RWPE1 (cell line): ENCODE results near the gene PRSS12.

Experiments
- CTCF ChIA-PET: fragments of 350-600 bp; sonication (Branson Sonifier 250); formaldehyde crosslinking; extraction: SDS; loops from one replicate; lab custom pipeline; 2021; lab: Yijun Ruan, JAX
- POLR2A ChIA-PET: fragments of 400-600 bp; formaldehyde crosslinking; extraction: SDS; loops from one replicate; lab custom pipeline; 2020; ENCODE audit warnings: antibody characterized with exemption; ENCODE audit not compliant: low non-redundant PET; lab: Yijun Ruan, JAX
- DNase-seq: peaks from one replicate; pipeline ENCODE4 v3.0.0; 2012; ENCODE audit warnings: low spot score
- H3K27ac ChIP-seq: fragments of 450-650 bp; 2 replicates; pipeline ENCODE4 v1.5.1; 2017
- TF ChIP-seq, protein P1 (sequence below): fragments of 450-650 bp; conservative IDR thresholded peaks from 2 replicates; pipeline ENCODE4 v1.5.1; 2017; ENCODE audit warnings: low read depth, mild to moderate bottlenecking

Gene PRSS12

DNA sequence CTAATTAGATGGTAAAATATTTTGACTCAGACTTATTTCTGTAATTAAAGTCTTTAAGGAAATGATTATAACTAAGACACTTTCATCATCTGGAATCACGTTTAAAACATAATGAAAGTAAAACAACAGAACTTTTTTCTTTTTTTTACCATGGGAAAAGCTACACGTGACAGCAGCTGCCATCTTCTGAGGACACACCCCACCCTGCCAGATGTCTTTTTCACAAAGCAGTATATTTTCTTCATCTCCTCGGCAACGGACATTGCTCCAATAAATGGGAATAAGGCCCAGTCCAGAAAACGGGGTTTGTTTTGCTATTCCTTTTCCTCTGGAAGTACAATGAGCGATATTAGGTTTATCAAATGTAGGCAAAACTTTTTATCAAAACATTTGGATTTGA is 17.5 kb downstream of the PRSS12 start:
- POLR2A ChIA-PET, result no interaction called here
- CTCF ChIA-PET, result no interaction called here
- TF ChIP-seq, protein P1, sequence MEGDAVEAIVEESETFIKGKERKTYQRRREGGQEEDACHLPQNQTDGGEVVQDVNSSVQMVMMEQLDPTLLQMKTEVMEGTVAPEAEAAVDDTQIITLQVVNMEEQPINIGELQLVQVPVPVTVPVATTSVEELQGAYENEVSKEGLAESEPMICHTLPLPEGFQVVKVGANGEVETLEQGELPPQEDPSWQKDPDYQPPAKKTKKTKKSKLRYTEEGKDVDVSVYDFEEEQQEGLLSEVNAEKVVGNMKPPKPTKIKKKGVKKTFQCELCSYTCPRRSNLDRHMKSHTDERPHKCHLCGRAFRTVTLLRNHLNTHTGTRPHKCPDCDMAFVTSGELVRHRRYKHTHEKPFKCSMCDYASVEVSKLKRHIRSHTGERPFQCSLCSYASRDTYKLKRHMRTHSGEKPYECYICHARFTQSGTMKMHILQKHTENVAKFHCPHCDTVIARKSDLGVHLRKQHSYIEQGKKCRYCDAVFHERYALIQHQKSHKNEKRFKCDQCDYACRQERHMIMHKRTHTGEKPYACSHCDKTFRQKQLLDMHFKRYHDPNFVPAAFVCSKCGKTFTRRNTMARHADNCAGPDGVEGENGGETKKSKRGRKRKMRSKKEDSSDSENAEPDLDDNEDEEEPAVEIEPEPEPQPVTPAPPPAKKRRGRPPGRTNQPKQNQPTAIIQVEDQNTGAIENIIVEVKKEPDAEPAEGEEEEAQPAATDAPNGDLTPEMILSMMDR, result no peak
- no peak overlapping the region for H3K27ac ChIP-seq
- no peak for DNase-seq

- DNase-seq, result no peak
- CTCF ChIA-PET, result interaction anchor here (0.6 kb wide), 2 partner anchors 9 to 31 kb away, joined by 3 read pairs; no protein-coding TSS in a partner anchor
- no peak overlapping the region for H3K27ac ChIP-seq
- TF ChIP-seq, protein P1, result no peak
- POLR2A ChIA-PET, result no interaction called here
Measured at GRCh38 chr4:118331352-118331751, 21.5 kb downstream of the PRSS12 start.

- DNase-seq, result no peak
- CTCF ChIA-PET, result interaction anchor here (1.0 kb wide), 1 partner anchor 14 kb away, joined by 4 read pairs; no protein-coding TSS in a partner anchor
- TF ChIP-seq, protein P1, result no peak
- H3K27ac ChIP-seq, result no peak overlapping the region
- POLR2A ChIA-PET, result no interaction called here
Measured at GRCh38 chr4:118329849-118330248, 23.0 kb downstream of the PRSS12 start.

DNA sequence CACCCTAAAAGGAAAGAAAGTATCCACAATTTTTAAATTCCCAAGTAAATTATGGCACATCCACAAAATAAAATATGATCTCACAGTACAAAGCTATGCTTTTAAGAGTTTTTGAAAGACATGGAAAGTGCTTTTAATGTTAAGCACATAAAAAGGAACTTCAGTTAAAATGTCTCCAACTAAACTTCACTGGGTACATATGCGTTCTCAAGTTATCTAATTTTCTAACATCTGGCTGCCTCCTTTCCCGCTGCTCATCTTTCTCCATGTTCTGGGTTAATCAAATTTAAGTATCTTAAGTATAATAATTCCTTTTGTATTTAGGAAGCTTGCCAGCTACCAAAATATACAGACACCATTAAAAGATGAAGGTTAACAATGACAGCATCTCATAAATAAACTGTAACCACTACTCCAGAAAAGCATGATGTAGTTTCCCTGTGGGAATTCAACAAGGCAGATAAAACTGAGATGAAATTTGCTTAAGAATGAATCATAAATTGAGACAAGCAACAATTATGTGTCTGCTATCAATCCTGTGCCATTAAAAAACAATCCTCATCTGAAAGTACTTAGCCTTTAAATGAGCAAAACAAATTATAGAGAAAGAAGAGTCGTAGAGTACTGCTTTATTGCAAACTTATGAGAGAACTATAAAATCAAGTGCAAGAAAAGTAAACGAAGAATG is 25.1 kb downstream of the PRSS12 start:
- TF ChIP-seq, protein P1, result no peak
- POLR2A ChIA-PET, result no interaction called here
- CTCF ChIA-PET, result no interaction called here
- no peak for DNase-seq
- H3K27ac ChIP-seq, result no peak overlapping the region

GRCh38 chr4:118326585-118326984 is 26.2 kb downstream of the PRSS12 start:
- H3K27ac ChIP-seq, result no peak overlapping the region
- no peak for DNase-seq
- ChIA-PET CTCF (no interaction called here), POLR2A (no interaction called here)
- TF ChIP-seq, protein P1, result no peak

DNA sequence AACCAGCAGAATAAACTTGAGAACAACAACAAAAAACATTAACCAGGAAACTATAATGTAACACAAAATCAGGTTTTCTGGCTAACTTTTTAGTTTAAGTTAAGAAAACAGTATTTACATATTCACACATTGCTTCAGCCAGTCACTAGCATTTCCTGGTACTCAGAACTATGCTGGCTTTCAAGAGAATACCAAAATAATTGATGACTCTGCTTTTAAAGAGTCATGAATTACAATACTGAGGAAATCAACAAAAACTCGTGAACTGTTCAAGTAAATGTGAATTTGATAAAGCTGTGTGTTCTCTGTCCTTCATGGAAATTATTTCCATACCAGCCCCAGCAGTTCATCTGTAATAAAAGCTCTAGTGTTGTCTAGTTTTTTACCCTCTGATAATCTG is 27.4 kb downstream of the PRSS12 start:
- no peak for DNase-seq
- H3K27ac ChIP-seq, result no peak overlapping the region
- ChIA-PET POLR2A (no interaction called here), CTCF (interaction anchor here (0.9 kb wide), 1 partner anchor 27 kb away, joined by 3 read pairs; the partner anchor contains the start of gene PRSS12)
- TF ChIP-seq, protein P1, result no peak
